ENCODE results near the gene KIF6. TPM values are rescaled to one million over a fixed set of nuclear protein-coding genes. Genes with fewer than 3 reads are reported as not detected.
"Not testable (repeated sequence)": the region's sequence is repeated elsewhere in the genome, so short reads cannot be mapped to it uniquely, and the experiment has no call there.

KIF6 gene
- total and polyA plus RNA-seq, 7 experiments from 2014 or later: 0.75 TPM; not detected in 6

DNA sequence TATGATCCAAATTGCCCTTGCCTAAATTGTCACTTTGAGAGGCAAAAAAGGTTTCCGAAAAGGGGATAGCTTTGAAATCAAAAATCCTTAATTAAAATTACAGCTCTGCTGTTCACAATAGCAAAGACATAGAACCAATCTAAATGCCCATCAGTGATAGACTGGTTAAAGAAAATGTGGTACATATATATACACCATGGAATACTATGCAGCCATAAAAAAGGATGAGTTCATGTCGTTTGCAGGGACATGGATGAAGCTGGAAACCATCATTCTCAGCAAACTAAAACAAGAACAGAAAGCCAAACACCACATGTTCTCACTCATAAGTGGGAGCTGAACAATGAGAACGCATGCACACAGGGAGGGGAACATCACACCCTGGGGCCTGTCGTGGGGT lies 1.9 kb downstream of the KIF6 start:
- H3K4me3 Mint-ChIP-seq: peak overlapping the region in 1 of 10 donors; percentile 6
- not testable (repeated sequence) for H3K9me3 ChIP-seq (ENCODE audit: control insufficient read depth in 2 of 3, low read length in 3 of 3)

DNA sequence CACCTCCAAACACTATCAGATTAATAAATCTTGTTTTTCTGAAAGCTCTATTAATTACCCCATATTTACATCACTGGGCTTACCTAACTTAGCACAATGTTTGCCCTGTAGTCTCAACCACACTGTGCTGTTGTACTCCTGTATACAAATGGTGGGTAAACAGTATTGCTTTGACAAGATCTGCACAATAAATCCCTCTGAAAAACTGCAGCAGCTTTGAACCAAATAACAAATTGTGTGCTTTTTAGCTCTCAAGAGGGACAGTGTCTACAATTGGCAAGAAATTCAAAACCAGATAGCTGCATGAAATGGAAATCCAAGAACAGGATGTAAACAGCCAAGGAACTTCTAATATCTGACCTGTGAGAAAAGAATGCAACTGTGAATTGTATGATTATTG lies 10.4 kb downstream of the KIF6 start:
- H3K9me3 ChIP-seq (ENCODE audit: control insufficient read depth in 2 of 3, low read length in 3 of 3): no peaks in the 10 kb centered on the region
- Mint-ChIP-seq H3K27me3 (peaks cover 0 to 4% (median 4%) of the 10 kb centered on the region in 5 donors), H3K27ac (no peak overlapping the region), H3K9me3 (peaks cover 0 to 4% (median 0%) of the 10 kb centered on the region in 11 donors), H3K4me3 (no peak overlapping the region), H3K36me3 (no peaks in the 10 kb centered on the region), H3K4me1 (peaks cover 0 to 2% (median 0%) of the 10 kb centered on the region in 7 donors)
- no peak overlapping the region for H3K27ac ChIP-seq (ENCODE audit: low read depth, low read length)
- ATAC-seq (no peak), DNase-seq (no peak)
- no peaks in the 10 kb centered on the region for H3K4me1 ChIP-seq (ENCODE audit: control insufficient read depth in 2 of 2, insufficient read depth in 2 of 2, low read length in 2 of 2)
- no peak overlapping the region for H3K4me3 ChIP-seq (ENCODE audit: low read length)
- no peaks in the 10 kb centered on the region for H3K27me3 ChIP-seq (ENCODE audit: control insufficient read depth in 2 of 2, insufficient read depth in 2 of 2, low read length in 2 of 2)
- POLR2A ChIA-PET: no interaction called here
- intact Hi-C loops (cut with micrococcal nuclease): no loop called here
- no peaks in the 10 kb centered on the region for H3K36me3 ChIP-seq (ENCODE audit: control insufficient read depth in 2 of 3, insufficient read depth in 3 of 3, low read length in 3 of 3)
- CTCF ChIA-PET: no interaction called here

More for the DNA sequence above, 1.9 kb downstream of the KIF6 start:
- CTCF ChIA-PET: interaction anchor here (1.0 kb wide), 1 partner anchor 22 kb away, joined by 3 read pairs; no protein-coding TSS in a partner anchor
- H3K27me3 Mint-ChIP-seq; DNase-seq; H3K9me3 Mint-ChIP-seq; H3K27me3 ChIP-seq (ENCODE audit: control insufficient read depth in 2 of 2, insufficient read depth in 2 of 2, low read length in 2 of 2); H3K27ac ChIP-seq (ENCODE audit: low read depth, low read length); H3K4me3 ChIP-seq (ENCODE audit: low read length); H3K4me1 Mint-ChIP-seq; ATAC-seq; H3K36me3 ChIP-seq (ENCODE audit: control insufficient read depth in 2 of 3, insufficient read depth in 3 of 3, low read length in 3 of 3); H3K36me3 Mint-ChIP-seq; H3K27ac Mint-ChIP-seq; H3K4me1 ChIP-seq (ENCODE audit: control insufficient read depth in 2 of 2, insufficient read depth in 2 of 2, low read length in 2 of 2); POLR2A ChIA-PET: not testable (repeated sequence)
- intact Hi-C loops (cut with micrococcal nuclease): loop anchor here in 1 of 2 donors (10.0 kb wide), 1 partner anchor 1019 kb away; the partner anchor contains the start of gene GLO1

DNA sequence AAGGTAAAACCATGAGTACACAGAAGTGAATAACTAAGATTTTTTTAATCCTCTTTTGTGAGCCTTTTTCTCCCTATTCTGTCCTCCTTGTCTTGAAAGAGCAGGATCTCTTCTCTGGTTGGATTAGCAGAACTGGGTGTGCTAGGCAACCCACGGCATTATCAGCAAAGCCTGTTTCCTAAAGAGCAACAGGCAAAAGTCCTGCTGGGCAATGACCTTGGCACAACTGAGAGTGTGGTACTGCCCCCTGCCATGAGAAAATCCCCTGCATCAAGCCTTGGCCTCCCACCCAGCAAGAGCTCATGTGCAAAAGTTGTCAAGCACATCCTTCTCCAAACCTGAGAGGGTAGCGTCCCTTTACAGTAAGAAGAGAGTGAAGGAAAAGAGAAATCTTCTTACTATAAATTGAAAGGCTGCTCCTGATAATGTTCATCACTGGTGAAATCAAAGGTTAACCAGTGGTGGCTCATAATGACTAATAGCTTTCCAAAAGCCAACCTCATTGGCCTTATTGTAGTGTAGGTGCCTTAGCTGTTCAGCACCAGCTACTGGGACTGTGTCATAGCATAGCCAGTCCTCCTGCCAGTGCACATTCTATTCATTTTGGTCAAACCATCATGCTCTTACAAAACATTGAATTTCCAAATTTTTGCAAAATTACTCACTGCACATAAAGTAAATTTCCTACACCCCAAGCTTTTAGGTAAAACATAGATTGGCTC lies 17.1 kb downstream of the KIF6 start:
- Mint-ChIP-seq H3K9me3 (no peaks in the 10 kb centered on the region), H3K4me1 (no peaks in the 10 kb centered on the region), H3K36me3 (no peaks in the 10 kb centered on the region), H3K4me3 (no peak overlapping the region), H3K27ac (no peak overlapping the region), H3K27me3 (peaks cover 1 to 31% (median 9%) of the 10 kb centered on the region in 5 donors)
- no peaks in the 10 kb centered on the region for H3K36me3 ChIP-seq (ENCODE audit: control insufficient read depth in 2 of 3, insufficient read depth in 3 of 3, low read length in 3 of 3)
- ATAC-seq: no peak
- ChIA-PET POLR2A (no interaction called here), CTCF (no interaction called here)
- H3K4me3 ChIP-seq (ENCODE audit: low read length): no peak overlapping the region
- intact Hi-C loops (cut with micrococcal nuclease): no loop called here
- no peaks in the 10 kb centered on the region for H3K9me3 ChIP-seq (ENCODE audit: control insufficient read depth in 2 of 3, low read length in 3 of 3)
- H3K27me3 ChIP-seq (ENCODE audit: control insufficient read depth in 2 of 2, insufficient read depth in 2 of 2, low read length in 2 of 2): no peaks in the 10 kb centered on the region
- H3K4me1 ChIP-seq (ENCODE audit: control insufficient read depth in 2 of 2, insufficient read depth in 2 of 2, low read length in 2 of 2): no peaks in the 10 kb centered on the region
- H3K27ac ChIP-seq (ENCODE audit: low read depth, low read length): no peak overlapping the region
- DNase-seq: no peak

DNA sequence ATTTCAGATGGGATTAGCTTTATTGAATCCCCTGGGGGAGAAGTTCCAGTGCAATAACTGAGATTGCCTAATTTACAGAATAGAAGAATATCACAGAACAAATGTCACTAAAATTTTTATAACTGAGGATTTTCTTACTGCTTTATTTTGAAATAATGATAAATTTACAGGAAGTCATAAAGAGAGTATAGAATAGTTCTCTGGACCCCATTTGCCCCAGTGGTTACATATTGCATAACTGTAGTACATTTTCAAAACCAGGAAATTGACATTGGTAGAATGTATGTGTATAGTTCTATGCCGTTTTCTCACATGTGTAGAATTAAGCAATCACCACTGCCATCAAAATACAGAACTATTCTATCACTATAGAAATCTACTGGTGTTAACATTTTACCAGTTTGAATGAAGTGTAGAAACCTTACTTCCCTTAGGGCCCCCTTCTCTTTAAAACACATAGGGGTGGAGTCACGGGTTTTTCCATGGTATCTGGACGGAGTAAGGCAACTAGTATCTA lies 18.3 kb downstream of the KIF6 start:
- no peaks in the 10 kb centered on the region for H3K4me1 ChIP-seq (ENCODE audit: control insufficient read depth in 2 of 2, insufficient read depth in 2 of 2, low read length in 2 of 2)
- no peak overlapping the region for H3K27ac Mint-ChIP-seq
- no peak for ATAC-seq
- no peaks in the 10 kb centered on the region for H3K36me3 ChIP-seq (ENCODE audit: control insufficient read depth in 2 of 3, insufficient read depth in 3 of 3, low read length in 3 of 3)
- H3K9me3 Mint-ChIP-seq: no peaks in the 10 kb centered on the region
- H3K4me1 Mint-ChIP-seq: no peaks in the 10 kb centered on the region
- no peak overlapping the region for H3K4me3 Mint-ChIP-seq
- no peak overlapping the region for H3K27ac ChIP-seq (ENCODE audit: low read depth, low read length)
- ChIA-PET POLR2A (no interaction called here), CTCF (interaction anchor here (0.6 kb wide), 1 partner anchor 323 kb away, joined by 3 read pairs; no protein-coding TSS in a partner anchor)
- no peaks in the 10 kb centered on the region for H3K36me3 Mint-ChIP-seq
- H3K4me3 ChIP-seq (ENCODE audit: low read length): no peak overlapping the region
- no peaks in the 10 kb centered on the region for H3K27me3 ChIP-seq (ENCODE audit: control insufficient read depth in 2 of 2, insufficient read depth in 2 of 2, low read length in 2 of 2)
- intact Hi-C loops (cut with micrococcal nuclease): no loop called here
- peaks cover 0 to 31% (median 9%) of the 10 kb centered on the region in 5 donors for H3K27me3 Mint-ChIP-seq
- no peak for DNase-seq
- H3K9me3 ChIP-seq (ENCODE audit: control insufficient read depth in 2 of 3, low read length in 3 of 3): no peaks in the 10 kb centered on the region

GRCh38 chr6:39702265-39702664 lies 22.9 kb downstream of the KIF6 start:
- Mint-ChIP-seq H3K36me3 (no peaks in the 10 kb centered on the region), H3K27me3 (peaks cover 3 to 14% (median 6%) of the 10 kb centered on the region in 5 donors), H3K9me3 (no peaks in the 10 kb centered on the region), H3K27ac (no peak overlapping the region), H3K4me3 (no peak overlapping the region), H3K4me1 (no peaks in the 10 kb centered on the region)
- no peak for ATAC-seq
- Histone ChIP-seq H3K4me3 (ENCODE audit: low read length) (no peak overlapping the region), H3K36me3 (ENCODE audit: control insufficient read depth in 2 of 3, insufficient read depth in 3 of 3, low read length in 3 of 3) (no peaks in the 10 kb centered on the region), H3K9me3 (ENCODE audit: control insufficient read depth in 2 of 3, low read length in 3 of 3) (no peaks in the 10 kb centered on the region), H3K4me1 (ENCODE audit: control insufficient read depth in 2 of 2, insufficient read depth in 2 of 2, low read length in 2 of 2) (no peaks in the 10 kb centered on the region), H3K27me3 (ENCODE audit: control insufficient read depth in 2 of 2, insufficient read depth in 2 of 2, low read length in 2 of 2) (no peaks in the 10 kb centered on the region), H3K27ac (ENCODE audit: low read depth, low read length) (no peak overlapping the region)
- ChIA-PET CTCF (interaction anchor here (0.8 kb wide), 1 partner anchor 21 kb away, joined by 3 read pairs; no protein-coding TSS in a partner anchor), POLR2A (no interaction called here)
- intact Hi-C loops (cut with micrococcal nuclease): no loop called here
- DNase-seq: no peak

GRCh38 chr6:39700362-39700761 lies 24.8 kb downstream of the KIF6 start:
- peaks cover 3 to 10% (median 5%) of the 10 kb centered on the region in 5 donors for H3K27me3 Mint-ChIP-seq
- H3K9me3 ChIP-seq (ENCODE audit: control insufficient read depth in 2 of 3, low read length in 3 of 3): no peaks in the 10 kb centered on the region
- H3K4me1 Mint-ChIP-seq: no peaks in the 10 kb centered on the region
- DNase-seq (no peak), ATAC-seq (no peak)
- POLR2A ChIA-PET: no interaction called here
- intact Hi-C loops (cut with micrococcal nuclease): no loop called here
- H3K4me3 Mint-ChIP-seq: no peak overlapping the region
- H3K27me3 ChIP-seq (ENCODE audit: control insufficient read depth in 2 of 2, insufficient read depth in 2 of 2, low read length in 2 of 2): no peaks in the 10 kb centered on the region
- no peaks in the 10 kb centered on the region for H3K36me3 ChIP-seq (ENCODE audit: control insufficient read depth in 2 of 3, insufficient read depth in 3 of 3, low read length in 3 of 3)
- H3K4me3 ChIP-seq (ENCODE audit: low read length): no peak overlapping the region
- H3K36me3 Mint-ChIP-seq: no peaks in the 10 kb centered on the region
- H3K27ac ChIP-seq (ENCODE audit: low read depth, low read length): no peak overlapping the region
- no peak overlapping the region for H3K27ac Mint-ChIP-seq
- H3K4me1 ChIP-seq (ENCODE audit: control insufficient read depth in 2 of 2, insufficient read depth in 2 of 2, low read length in 2 of 2): no peaks in the 10 kb centered on the region
- CTCF ChIA-PET: interaction anchor here (0.7 kb wide), 1 partner anchor 54 kb away, joined by 5 read pairs; no protein-coding TSS in a partner anchor
- no peaks in the 10 kb centered on the region for H3K9me3 Mint-ChIP-seq

DNA sequence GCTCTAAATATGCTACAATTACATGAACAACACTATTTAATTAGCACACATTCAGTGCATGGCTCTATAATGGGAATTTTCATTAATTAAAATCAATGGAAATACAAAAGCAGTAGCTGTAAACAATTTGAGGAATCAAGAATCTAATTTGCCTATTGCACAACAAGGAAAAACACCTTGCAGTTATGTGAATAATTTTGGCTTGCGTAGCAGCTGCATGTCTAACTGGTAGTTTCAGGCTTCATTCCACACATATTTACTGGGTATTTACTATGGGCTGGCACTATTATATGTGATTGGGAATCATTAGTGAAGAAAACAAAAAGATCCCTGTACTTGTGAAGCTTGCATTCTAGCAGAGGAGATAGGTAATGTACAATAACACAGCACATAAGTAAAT lies 26.4 kb downstream of the KIF6 start:
- H3K4me3 ChIP-seq (ENCODE audit: low read length): no peak overlapping the region
- peaks cover 2 to 15% (median 7%) of the 10 kb centered on the region in 5 donors for H3K27me3 Mint-ChIP-seq
- no peaks in the 10 kb centered on the region for H3K4me1 Mint-ChIP-seq
- ATAC-seq: no peak
- no peak overlapping the region for H3K27ac ChIP-seq (ENCODE audit: low read depth, low read length)
- H3K36me3 Mint-ChIP-seq: no peaks in the 10 kb centered on the region
- DNase-seq: no peak
- intact Hi-C loops (cut with micrococcal nuclease): no loop called here
- no peaks in the 10 kb centered on the region for H3K9me3 Mint-ChIP-seq
- H3K9me3 ChIP-seq (ENCODE audit: control insufficient read depth in 2 of 3, low read length in 3 of 3): no peaks in the 10 kb centered on the region
- no peak overlapping the region for H3K27ac Mint-ChIP-seq
- no peaks in the 10 kb centered on the region for H3K4me1 ChIP-seq (ENCODE audit: control insufficient read depth in 2 of 2, insufficient read depth in 2 of 2, low read length in 2 of 2)
- ChIA-PET POLR2A (no interaction called here), CTCF (no interaction called here)
- H3K4me3 Mint-ChIP-seq: no peak overlapping the region
- no peaks in the 10 kb centered on the region for H3K27me3 ChIP-seq (ENCODE audit: control insufficient read depth in 2 of 2, insufficient read depth in 2 of 2, low read length in 2 of 2)
- no peaks in the 10 kb centered on the region for H3K36me3 ChIP-seq (ENCODE audit: control insufficient read depth in 2 of 3, insufficient read depth in 3 of 3, low read length in 3 of 3)

All from naive thymus-derived CD4-positive, alpha-beta T cell (primary cell).